ENCODE measurements around the gene NMRK2.
"Not testable (repeated sequence)": the region's sequence is repeated elsewhere in the genome, so short reads cannot be mapped to it uniquely, and the experiment has no call there.

Gene NMRK2, protein sequence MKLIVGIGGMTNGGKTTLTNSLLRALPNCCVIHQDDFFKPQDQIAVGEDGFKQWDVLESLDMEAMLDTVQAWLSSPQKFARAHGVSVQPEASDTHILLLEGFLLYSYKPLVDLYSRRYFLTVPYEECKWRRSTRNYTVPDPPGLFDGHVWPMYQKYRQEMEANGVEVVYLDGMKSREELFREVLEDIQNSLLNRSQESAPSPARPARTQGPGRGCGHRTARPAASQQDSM

DNA sequence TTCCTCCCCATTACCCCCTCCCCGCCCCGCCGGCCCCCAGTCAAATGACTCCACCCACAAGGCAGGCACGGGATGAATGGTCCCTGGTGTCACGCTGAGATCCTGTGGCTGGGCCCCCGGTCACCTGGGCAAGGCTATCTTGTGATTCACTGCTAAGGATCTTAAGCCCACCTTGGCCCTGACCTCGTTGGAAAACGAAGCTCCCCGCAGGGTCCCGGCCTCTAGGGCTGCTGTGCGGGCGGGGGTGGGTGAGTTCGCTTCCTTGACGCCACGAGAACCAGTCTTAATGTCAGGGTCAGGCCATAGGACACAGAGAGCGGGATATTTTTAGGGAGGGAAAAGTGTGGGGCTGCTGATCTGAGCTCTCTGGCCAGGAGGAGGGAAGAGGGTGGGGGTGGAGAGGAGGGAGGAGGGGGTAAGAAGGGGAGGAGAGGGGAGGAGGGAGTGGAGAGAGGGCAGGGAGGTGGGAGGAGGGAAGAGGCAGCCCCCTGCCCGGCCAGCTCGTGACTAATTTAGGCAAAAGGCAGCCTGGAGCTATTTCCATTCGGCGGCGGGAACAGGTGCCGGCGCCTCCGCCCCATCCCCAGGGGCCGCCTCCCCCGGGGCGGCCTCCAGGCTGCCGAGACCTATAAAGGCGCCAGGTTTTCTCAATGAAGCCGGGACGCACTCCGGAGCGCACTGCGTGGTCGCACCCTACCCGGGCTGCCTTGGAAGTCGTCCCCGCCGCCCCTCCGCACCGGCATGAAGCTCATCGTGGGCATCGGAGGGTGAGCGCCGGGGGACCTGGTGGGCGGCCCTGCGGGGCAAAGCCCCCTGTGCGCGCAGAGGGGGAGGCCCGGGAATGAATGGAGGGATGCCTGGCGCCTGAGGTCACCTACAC is at the start of gene NMRK2:
Gene NMRK2, plus strand, starts transcription at position 139 of the 880 bp plus-strand sequence. Its CDS starts 603 bp downstream, at position 742.
- no peak for DNase-seq

DNA sequence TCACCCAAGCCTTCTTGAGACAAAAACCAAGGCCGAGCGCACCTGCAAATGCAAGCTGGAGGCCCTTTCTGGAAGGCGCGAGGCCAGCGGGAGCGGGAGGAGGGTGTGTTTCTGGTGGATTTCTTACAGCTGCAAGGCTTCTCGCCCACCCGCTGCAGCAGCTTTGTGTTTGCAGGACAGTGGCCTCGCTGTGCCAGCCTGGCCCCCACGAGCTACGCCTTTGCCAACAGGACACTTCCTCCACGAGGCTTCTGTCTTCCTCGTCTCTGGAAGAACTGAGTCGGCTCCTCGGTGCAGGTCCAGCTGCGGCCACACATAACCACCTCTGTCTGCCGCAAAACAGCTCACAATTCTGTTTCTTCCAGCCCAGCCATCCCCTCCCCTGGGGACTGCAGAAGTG is 42.3 kb upstream of the NMRK2 start:
- no peak for DNase-seq

DNA sequence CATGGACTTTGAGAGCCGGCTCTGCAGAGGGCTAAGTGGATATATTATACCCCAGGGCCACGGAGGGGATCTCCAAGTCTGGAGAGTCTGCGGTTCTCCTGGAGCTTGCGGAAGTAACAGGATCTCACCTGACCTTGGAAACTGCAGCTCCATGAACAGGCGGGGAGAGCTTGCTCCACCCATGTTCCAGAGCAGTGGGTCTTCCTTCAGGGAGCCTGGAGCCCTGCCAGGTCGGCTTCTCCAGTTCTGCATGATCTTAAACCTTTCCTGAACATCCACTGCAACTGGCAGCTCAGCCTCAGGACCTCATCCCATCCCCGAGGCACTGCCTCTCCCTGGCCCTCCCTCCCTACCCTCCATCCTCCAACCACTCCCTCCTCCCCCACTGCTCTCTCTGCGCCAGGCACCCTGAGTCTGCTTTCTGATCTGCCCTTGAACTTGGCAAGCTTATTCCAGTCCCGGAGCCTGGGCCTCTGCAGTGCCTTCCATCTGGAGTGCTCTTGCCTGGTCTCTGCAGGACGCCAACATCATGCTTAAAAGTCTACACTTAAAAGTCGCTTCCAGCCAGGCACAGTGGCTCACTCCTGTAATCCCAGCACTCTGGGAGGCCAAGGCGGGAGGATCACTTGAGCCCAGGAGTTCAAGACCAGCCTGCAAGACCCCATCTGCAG is 39.2 kb upstream of the NMRK2 start:
- no peak for DNase-seq

DNA sequence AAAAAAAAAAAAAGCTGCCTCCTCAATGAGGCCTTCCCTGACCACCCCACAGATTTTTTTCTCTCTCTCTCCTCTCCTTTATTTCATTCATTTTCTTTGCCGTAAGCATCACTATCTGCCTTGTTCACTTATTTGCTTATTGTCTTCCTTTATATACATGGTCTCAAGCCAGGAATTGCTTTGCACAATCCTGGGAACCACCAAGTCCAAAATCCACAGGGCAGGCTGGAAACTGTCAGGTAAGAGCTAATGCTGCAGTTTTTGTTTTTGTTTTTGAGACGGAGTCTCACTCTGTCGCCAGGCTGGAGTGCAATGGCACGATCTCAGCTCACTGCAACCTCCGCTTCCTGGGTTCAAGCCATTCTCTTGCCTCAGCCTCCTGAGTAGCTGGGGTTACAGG is 37.9 kb upstream of the NMRK2 start:
- not testable (repeated sequence) for DNase-seq

DNA sequence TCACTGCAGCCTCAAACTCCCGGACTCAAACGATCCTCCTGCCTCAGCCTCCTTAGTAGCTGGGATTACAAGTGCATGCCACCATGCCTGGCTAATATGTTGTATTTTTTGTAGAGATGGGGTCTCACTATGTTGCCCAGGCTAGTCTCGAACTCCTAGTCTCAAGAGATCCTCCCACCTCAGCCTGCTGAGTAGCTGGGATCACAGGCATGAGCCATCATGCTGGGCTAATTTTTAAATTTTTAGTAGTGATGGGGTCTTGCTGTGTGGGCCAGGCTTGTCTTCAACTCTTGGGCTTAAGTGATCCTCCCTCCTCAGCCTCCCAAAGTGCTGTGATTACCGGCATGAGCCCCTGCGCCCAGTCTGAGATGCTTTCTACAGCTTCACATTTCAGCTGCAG is 37.1 kb upstream of the NMRK2 start:
- DNase-seq: no peak

DNA sequence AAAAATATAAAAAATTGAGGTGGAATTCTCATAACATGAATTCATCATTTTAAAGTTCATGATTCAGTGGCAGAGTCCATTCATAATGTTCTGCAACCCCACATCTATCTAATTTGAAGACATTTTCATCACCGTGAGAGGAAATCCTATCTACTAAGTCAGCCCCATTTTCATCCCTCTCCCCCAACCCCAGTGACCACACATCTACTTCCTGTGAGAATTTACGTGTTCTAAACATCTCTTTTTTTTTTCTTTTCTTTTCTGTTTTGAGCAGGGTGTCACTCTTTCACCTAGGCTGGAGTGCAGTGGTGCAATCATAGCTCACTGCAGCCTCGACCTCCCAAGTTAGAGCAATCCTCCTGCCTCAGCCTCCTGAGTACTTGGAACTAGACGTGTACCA is 34.9 kb upstream of the NMRK2 start:
- no peak for DNase-seq

DNA sequence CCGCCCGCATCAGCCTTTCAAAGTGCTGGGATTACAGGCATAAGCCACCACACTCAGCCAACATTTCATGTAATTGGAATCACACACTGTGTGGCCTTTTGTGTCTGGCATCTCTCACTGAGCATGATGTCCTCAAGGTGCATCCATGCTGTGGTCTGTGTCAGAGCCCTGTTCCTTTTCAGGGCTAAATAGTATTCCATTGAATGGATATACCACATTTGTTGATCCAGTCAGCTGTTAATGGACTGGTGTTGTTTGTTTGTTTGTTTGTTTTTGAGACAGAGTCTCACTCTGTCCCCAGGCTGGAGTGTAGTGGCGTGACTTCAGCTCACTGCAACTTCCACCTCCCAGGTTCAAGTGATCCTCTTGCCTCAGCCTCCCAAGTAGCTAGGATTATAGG is 34.4 kb upstream of the NMRK2 start:
- DNase-seq: no peak

DNA sequence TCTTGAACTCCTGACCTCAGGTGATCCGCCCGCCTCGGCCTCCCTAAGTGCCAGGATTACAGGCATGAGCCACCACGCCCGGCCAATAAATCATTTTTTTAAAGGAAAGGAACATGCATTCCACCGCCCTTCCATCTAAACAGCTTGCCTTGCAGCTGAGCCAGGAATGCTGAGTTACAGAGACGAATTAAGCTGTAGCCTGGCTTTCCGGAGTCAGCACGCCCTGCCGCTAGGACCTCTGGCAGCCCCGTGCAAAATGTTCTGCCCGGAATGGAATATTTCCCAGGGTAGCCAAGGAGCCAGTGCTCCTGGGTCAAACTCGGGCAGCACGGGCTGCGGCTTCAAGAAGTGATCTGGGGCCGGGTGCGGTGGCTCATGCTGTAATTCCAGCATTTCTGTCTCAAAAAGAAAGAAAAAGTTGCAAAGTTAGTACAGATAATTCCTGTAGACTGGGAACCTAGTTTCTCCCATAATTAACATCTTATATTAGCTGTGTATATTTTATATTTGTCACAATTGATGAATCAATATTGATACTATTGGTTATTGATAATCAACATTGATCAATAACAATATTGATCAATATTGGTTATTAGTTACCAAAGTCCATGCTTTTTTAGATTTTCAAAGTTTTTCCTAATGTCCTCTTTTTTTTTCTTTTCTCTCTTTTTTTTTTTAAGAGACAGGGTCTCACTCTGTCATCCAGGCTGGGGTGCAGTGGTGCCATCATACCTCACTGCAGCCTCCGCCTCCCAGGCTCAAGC is 33.2 kb upstream of the NMRK2 start:
- DNase-seq: no peak

DNA sequence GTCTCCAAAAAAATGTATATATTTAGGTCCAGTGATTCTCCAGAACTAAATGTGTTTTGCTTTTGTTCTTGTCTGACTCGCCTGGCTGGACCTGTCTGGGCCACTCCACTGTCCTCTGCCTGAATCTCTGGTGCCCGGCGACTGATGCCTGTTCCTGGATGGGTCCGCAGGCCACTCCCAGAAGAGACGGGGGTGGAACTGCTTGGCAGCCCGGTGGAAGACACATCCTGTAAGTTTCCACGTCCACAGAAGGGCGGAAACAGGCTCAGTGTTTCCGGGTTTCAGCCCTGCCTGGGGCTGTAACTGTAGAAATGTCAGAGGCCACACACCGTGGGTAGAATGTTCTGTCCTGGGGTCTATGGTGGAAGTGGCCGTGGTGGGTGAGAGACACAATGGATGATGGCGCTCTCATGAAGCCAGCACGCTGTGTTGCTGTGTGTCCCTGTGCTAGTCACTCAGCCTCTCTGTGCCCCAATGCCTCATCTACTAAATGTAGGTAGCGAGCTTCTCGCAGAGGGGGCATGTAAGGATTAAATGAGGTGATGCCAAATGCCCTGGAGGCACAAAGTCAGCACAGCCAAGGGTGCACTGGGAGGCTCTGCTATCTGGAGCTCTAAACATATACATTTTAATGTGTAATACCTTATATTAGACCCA is 30.4 kb upstream of the NMRK2 start:
- no peak for DNase-seq

DNA sequence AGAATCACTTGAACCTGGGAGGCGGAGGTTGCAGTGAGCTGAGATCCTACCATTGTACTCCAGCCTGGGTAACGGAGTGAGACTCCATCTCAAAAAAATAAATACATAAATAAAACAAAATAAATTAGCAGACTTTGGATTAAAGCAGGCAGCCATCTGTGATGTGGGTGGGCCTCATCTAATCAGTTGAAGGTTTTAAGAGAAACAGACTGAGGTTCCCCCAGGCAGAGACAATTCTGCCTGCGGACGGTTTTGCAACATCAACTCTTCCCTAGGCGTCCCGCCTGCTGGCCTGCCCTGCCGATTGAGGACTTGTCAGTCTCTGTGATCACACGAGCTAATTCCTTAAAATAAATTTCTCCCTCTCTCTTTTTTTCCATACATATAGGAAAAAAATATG is 28.6 kb upstream of the NMRK2 start:
- no peak for DNase-seq

DNA sequence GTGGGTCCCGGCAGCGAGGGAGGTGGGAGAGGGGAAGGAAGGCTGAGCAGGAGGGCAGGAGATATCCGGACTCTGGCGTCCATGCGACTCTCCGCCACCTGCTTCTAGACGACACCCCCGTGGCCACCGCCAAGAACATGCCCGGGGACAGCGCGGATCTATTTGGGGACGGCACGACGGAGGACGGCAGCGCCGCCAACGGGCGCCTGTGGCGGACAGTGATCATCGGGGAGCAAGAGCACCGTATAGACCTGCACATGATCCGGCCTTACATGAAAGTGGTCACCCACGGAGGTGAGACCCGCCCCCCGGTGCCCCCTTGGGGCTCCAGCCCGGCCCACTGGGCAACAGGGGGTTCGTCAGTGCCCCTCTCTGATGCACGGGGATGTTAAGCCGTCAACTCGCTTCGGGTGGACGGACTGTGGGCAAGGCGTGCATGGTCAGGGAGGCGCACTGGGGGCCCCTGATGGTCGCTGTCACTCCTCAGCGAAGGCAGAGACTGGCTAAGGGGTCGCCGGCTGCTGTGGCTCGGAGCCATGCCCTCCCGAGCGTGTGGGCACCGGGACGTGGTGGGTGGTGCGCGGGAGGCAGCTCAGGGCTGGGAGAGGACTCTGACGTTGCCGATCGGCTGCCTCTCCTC is 25.1 kb upstream of the NMRK2 start:
- no peak for DNase-seq

DNA sequence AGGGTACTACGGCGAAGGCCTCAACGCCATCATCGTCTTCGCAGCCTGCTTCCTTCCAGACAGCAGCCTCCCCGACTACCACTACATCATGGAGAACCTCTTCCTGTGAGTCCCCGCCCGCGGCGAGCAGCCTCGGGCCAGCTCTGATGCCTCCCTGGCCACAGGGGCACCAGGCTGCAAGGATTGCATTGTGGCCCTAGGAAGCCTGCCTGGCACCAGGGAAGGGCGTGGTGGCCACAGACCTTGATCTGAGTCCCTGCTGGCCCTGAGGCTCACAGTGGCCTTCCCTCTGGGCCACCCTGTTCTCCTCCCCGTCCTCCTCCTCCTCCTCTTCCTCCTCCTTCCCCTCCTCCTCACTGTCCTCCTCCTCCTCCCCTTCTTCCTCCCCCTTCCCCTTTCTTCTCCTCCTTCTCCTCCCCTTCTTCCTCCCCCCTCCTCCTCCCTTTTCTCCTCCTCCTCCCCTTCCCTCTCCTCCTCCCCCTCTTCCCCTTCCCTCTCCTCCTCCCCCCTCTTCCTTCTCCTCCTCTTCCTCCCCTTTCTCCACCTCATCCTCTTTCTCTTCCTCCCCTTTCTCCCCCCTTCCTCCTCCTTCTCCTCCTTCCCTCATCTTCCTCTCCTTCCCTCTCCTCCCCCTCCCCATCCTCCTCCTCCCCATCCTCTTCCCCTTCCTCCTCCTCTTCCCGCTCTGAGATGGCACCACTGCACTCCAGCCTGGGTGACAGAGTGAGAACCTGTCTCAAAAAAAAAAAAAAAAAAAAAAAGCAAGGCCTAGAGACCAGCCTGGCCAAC is 24.4 kb upstream of the NMRK2 start:
- DNase-seq: no peak

DNA sequence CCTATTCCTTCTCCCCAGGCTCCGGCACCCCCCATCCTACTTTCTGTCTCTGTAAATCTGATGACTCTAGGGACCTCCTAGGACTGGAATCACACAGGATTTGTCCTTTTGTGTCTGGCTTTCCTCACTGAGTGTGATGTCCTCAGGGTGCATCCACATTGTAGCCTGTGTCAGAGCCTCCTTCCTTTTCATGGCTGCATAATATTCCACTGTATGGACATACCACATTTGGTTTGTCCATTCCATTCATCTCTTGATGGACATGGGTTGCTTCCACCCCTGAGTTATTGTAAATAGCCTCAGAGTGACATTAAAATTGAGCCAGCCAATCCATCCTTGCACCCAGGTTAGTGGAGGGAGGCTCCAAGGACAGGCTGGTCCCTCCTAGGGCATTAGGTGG is 22.8 kb upstream of the NMRK2 start:
- DNase-seq: no peak

DNA sequence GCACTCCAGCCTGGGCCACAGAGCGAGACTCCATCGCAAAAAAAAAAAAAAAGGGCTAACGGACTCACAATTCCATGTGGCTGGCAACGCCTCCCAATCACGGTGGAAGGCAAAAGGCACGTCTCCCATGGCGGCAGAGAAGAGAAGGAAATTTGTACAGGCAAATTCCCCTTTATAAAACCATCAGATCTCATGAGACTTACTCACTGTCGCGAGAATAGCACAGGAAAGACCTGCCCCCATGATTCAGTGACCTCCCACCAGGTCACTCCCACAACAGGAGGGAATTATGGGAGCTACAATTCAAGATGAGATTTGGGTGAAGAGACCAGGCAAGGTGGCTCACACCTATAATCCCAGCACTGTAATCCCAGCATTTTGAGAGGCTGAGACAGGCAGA is 18.7 kb upstream of the NMRK2 start:
- no peak for DNase-seq

DNA sequence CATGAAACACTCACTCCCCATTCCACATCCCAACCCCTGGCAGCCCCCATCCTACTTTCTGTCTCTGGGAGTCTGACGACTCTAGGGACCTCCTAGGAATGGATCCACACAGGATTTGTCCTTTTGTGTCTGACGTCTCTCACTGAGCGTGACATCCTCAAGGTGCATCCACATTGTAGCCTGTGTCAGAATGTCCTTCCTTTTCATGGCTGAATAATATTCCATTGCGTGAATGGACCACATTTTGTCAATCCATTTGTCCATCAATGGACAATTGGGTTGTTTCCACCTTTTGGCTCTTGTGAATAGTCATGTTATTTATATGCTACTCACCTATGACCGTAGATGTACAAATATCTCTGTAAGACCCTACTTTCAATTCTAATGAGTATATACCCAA is 16.8 kb upstream of the NMRK2 start:
- DNase-seq: no peak

DNA sequence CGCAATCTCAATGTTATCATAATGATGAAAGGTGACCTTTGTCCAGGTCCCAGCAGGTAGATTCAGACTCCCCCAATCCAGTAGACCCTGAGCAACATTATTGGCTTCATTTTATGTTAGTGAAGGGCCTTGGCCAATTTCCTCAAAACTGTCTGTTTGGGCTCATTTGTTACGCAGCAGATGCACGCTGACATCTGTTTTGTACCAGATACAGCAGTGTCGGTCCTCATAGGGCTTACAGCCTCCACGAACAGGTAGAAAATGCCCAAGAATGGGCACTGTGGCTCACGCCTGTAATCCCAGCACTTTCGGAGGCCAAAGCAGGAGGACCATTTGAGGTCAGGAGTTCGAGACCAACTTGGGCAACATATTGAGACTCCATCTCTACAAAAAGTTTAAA is 13.1 kb upstream of the NMRK2 start:
- no peak for DNase-seq

DNA sequence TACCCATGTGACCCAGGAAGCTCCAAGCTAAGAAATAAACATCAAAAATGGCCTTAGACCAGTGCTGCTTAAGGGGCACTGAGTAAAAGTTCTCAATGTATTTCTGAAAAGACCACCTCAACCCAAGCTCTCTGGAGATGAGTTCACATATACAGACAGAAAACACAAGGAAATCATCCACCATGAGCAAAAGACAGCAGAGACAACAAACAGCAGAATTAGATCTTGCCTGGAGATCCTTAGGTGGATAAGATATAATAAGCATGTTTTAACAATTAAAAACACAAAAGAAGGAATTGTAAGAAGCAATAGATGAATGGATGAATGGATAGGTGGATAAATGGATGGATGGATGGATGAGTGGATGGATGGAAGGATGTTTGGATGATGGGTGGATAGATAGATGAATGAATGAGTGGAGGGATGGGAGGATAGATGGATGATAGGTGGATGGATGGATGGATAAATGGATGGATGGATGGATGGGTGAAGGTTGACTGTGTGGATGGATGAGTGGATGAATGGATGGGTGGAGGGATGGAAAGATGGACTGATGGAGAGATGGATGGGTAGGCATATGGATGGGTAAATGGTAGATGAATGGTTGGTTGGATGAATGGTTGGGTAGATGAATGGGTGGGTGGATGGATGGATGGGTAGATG is 9.6 kb upstream of the NMRK2 start:
- DNase-seq: no peak

DNA sequence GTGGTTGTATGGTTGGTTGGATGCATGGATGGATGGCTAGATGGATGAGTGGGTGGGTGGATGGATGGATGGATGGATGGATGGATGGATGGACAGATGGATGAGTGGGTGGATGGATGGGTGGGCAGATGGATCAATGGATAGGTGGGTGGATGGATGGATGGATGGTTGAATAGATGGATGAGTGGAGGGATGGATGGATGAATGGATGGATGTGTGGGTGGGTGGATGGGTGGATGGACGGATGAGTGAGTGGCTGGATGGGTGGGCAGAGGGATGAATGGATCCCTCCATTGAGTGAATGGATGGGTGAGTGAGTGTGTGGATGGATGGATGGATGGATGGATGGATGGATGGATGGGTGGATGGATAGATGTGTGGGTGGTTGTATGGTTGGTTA is 9.0 kb upstream of the NMRK2 start:
- no peak for DNase-seq

DNA sequence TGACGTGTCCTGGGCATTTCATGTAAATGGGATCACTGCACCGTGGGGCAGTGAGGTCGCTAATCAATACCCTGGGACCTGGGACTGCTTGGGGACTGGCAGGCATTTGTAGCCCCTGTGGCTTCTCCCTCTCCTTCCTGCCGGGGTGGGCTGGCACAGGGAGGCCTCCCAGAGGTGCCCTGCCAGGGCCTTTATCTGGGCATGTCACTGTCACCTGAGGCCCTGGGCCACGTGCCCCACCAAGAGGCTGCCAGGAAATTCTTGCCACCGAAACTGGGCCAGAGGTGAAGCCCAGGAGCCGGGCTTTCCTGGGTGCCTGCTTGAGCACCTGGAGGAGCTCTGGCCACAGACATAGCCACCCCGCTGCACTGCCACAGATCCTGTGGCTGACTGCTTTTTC is 1.8 kb upstream of the NMRK2 start:
- DNase-seq: no peak

DNA sequence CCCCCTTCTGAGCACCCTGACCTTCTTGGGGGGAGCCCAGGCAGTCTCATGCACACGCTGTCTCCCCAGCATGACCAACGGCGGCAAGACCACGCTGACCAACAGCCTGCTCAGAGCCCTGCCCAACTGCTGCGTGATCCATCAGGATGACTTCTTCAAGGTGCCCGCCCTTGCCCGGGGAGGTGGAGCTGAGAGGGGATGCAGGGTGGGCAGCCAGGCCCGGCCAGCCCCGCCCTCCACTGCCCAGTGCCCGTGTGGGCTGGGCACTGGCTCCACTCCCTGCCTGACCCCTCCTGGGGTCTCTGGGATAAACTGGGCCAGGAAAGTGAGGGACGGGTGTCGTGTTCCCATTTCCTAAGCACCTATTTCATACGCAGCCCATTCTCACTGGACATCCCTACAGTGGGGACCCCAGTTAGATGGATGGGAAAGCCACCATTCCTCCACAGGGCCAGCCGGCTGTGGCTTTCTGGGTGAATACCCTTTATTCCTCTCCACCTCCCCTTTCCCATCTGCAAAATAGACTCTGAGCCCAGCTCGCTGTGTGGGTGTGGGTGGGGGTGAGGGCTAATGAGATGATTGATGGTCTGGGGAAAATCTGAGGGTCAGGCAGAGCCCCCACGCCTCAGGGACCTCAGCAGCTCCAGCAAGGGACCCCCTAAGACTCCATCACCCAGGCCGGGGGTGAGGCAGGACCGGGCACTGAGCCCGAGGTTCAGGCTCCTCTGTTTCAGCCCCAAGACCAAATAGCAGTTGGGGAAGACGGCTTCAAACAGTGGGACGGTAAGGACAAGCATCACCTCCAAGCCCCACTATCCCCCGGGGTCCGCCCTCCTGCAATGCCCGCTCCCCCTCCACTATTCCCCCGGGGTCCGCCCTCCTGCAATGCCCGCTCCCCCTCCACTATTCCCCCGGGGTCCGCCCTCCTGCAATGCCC is 3.9 kb downstream of the NMRK2 start:
- DNase-seq: no peak
